ENCODE measurements around the gene CAPN9.
"Not testable (repeated sequence)": the region's sequence is repeated elsewhere in the genome, so short reads cannot be mapped to it uniquely, and the experiment has no call there.

Gene CAPN9

GRCh38 chr1:230825761-230826160 lies 78.6 kb downstream of the CAPN9 start:
- no peak for DNase-seq

- DNase-seq = no peak
These were observed 79.1 kb downstream of the CAPN9 start for GRCh38 chr1:230826166-230826875.

GRCh38 chr1:230827081-230827681 lies 80.0 kb downstream of the CAPN9 start:
- no peak for DNase-seq

GRCh38 chr1:230827801-230828200 lies 80.6 kb downstream of the CAPN9 start:
- DNase-seq = no peak

- DNase-seq = no peak
These were observed 81.2 kb downstream of the CAPN9 start for GRCh38 chr1:230828421-230828820.

- DNase-seq = no peak
These were observed 84.6 kb downstream of the CAPN9 start for GRCh38 chr1:230831771-230832170.

- DNase-seq = no peak
These were observed 85.3 kb downstream of the CAPN9 start for GRCh38 chr1:230832476-230832875.

- no peak for DNase-seq
These were observed 86.3 kb downstream of the CAPN9 start for GRCh38 chr1:230833511-230833910.

GRCh38 chr1:230834292-230834691 lies 87.1 kb downstream of the CAPN9 start:
- DNase-seq = no peak

GRCh38 chr1:230836347-230836746 lies 89.2 kb downstream of the CAPN9 start:
- no peak for DNase-seq

- DNase-seq = no peak
These were observed 89.6 kb downstream of the CAPN9 start for GRCh38 chr1:230836793-230837192.

GRCh38 chr1:230839173-230839572 lies 92.0 kb downstream of the CAPN9 start:
- DNase-seq = no peak

GRCh38 chr1:230842801-230843200 lies 95.6 kb downstream of the CAPN9 start:
- no peak for DNase-seq

GRCh38 chr1:230843503-230844309 lies 96.5 kb downstream of the CAPN9 start:
- no peak for DNase-seq

- DNase-seq = no peak
These were observed 97.4 kb downstream of the CAPN9 start for GRCh38 chr1:230844561-230844960.

GRCh38 chr1:230845184-230845583 lies 98.0 kb downstream of the CAPN9 start:
- not testable (repeated sequence) for DNase-seq

- DNase-seq = no peak
These were observed 101.0 kb downstream of the CAPN9 start for GRCh38 chr1:230848235-230848634.

GRCh38 chr1:230849451-230850224 lies 102.5 kb downstream of the CAPN9 start:
- DNase-seq = peak; percentile 80

- no peak for DNase-seq
These were observed 103.4 kb downstream of the CAPN9 start for GRCh38 chr1:230850547-230850946.

- DNase-seq = peak; percentile 39
These were observed 104.1 kb downstream of the CAPN9 start for GRCh38 chr1:230851291-230851691.
